HEK293T (cell line): Measurements from ENCODE around the gene MYH6.

Experiments used
- CTCF ChIA-PET: fragments of 350-600 bp; formaldehyde crosslinking; extraction: SDS; loops from one replicate; lab custom pipeline; 2021; ENCODE audit warnings: antibody characterized with exemption, inconsistent platforms; lab: Yijun Ruan, JAX
- POLR2A ChIA-PET: fragments of 350-600 bp; formaldehyde crosslinking; extraction: SDS; loops from one replicate; lab custom pipeline; 2020; ENCODE audit warnings: antibody characterized with exemption, inconsistent platforms; lab: Yijun Ruan, JAX
- DNase-seq: peaks from one replicate; pipeline ENCODE4 v3.0.0; 2012; ENCODE audit warnings: mixed read lengths; ENCODE audit errors: extremely low spot score
- ARNT ChIP-seq: fragments of 450-650 bp; IDR thresholded peaks from 2 replicates; pipeline ENCODE4 v1.6.1; 2017; ENCODE audit warnings: mild to moderate bottlenecking
- BHLHE40 ChIP-seq: fragments of 450-650 bp; IDR thresholded peaks from 2 replicates; pipeline ENCODE4 v1.6.1; 2016; ENCODE audit warnings: mild to moderate bottlenecking, moderate library complexity, borderline replicate concordance
- CTBP1 ChIP-seq: fragments of 450-650 bp; IDR thresholded peaks from 2 replicates; pipeline ENCODE4 v1.6.1; 2016; ENCODE audit warnings: borderline replicate concordance
- ELF4 ChIP-seq: fragments of 450-650 bp; IDR thresholded peaks from 2 replicates; pipeline ENCODE4 v1.6.1; 2017; ENCODE audit warnings: antibody characterized with exemption
- FOXA1 ChIP-seq: fragments of 450-650 bp; IDR thresholded peaks from 2 replicates; pipeline ENCODE4 v1.6.1; 2016; ENCODE audit warnings: mild to moderate bottlenecking
- FOXK2 ChIP-seq: fragments of 450-650 bp; IDR thresholded peaks from 2 replicates; pipeline ENCODE4 v1.6.1; 2016; ENCODE audit warnings: mild to moderate bottlenecking
- FOXM1 ChIP-seq: fragments of 450-650 bp; IDR thresholded peaks from 2 replicates; pipeline ENCODE4 v1.6.1; 2017; ENCODE audit warnings: mild to moderate bottlenecking, borderline replicate concordance
- HDGF ChIP-seq: fragments of 450-650 bp; IDR thresholded peaks from 2 replicates; pipeline ENCODE4 v1.6.1; 2017; ENCODE audit warnings: antibody characterized with exemption, borderline replicate concordance
- L3MBTL2 ChIP-seq: fragments of 450-650 bp; conservative IDR thresholded peaks from 2 replicates; pipeline ENCODE4 v1.6.1; 2016; ENCODE audit warnings: mild to moderate bottlenecking
- LEF1 ChIP-seq: fragments of 450-650 bp; IDR thresholded peaks from 2 replicates; pipeline ENCODE4 v1.6.1; 2017; ENCODE audit warnings: mild to moderate bottlenecking, borderline replicate concordance
- NFRKB ChIP-seq: fragments of 450-650 bp; IDR thresholded peaks from 2 replicates; pipeline ENCODE4 v1.6.1; 2016; ENCODE audit warnings: mild to moderate bottlenecking, moderate library complexity
- SP1 ChIP-seq: fragments of 450-650 bp; IDR thresholded peaks from 2 replicates; pipeline ENCODE4 v1.6.1; 2017
- SUZ12 ChIP-seq: fragments of 450-650 bp; IDR thresholded peaks from 2 replicates; pipeline ENCODE4 v1.6.1; 2016; ENCODE audit warnings: mild to moderate bottlenecking
- TARDBP ChIP-seq: fragments of 450-650 bp; IDR thresholded peaks from 2 replicates; pipeline ENCODE4 v1.6.1; 2016
- ZNF384 ChIP-seq: fragments of 450-650 bp; IDR thresholded peaks from 2 replicates; pipeline ENCODE4 v1.6.1; 2016
- TF ChIP-seq, protein P1 (sequence below): fragments of 450-650 bp; IDR thresholded peaks from 2 replicates; pipeline ENCODE4 v1.6.1; 2016

The MYH6 gene

GRCh38 chr14:23360496-23360895 is 47.6 kb downstream of the MYH6 start:
- no peak for TF ChIP-seq L3MBTL2
- TF ChIP-seq, protein P1, sequence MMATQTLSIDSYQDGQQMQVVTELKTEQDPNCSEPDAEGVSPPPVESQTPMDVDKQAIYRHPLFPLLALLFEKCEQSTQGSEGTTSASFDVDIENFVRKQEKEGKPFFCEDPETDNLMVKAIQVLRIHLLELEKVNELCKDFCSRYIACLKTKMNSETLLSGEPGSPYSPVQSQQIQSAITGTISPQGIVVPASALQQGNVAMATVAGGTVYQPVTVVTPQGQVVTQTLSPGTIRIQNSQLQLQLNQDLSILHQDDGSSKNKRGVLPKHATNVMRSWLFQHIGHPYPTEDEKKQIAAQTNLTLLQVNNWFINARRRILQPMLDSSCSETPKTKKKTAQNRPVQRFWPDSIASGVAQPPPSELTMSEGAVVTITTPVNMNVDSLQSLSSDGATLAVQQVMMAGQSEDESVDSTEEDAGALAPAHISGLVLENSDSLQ: no peak
- no peak for TF ChIP-seq HDGF
- TF ChIP-seq TARDBP: no peak
- no peak for TF ChIP-seq ARNT
- no peak for TF ChIP-seq ZNF384
- no peak for TF ChIP-seq CTBP1
- no peak for TF ChIP-seq BHLHE40
- TF ChIP-seq FOXA1: no peak
- no peak for TF ChIP-seq NFRKB
- no peak for TF ChIP-seq ELF4
- no peak for TF ChIP-seq FOXK2
- TF ChIP-seq SP1: no peak
- no peak for TF ChIP-seq FOXM1
- no peak for TF ChIP-seq LEF1
- no peak for TF ChIP-seq SUZ12
- CTCF ChIA-PET: interaction anchor here (0.6 to 2.7 kb wide), 9 partner anchors 8 to 60 kb away, joined by 3 to 13 read pairs (median 3); partner anchors contain the start of gene SLC22A17
- POLR2A ChIA-PET: interaction anchor here (1.1 to 1.9 kb wide), 3 partner anchors 15 to 74 kb away, joined by 3 to 12 read pairs (median 4); partner anchors contain the start of gene PABPN1
- DNase-seq: no peak

DNA sequence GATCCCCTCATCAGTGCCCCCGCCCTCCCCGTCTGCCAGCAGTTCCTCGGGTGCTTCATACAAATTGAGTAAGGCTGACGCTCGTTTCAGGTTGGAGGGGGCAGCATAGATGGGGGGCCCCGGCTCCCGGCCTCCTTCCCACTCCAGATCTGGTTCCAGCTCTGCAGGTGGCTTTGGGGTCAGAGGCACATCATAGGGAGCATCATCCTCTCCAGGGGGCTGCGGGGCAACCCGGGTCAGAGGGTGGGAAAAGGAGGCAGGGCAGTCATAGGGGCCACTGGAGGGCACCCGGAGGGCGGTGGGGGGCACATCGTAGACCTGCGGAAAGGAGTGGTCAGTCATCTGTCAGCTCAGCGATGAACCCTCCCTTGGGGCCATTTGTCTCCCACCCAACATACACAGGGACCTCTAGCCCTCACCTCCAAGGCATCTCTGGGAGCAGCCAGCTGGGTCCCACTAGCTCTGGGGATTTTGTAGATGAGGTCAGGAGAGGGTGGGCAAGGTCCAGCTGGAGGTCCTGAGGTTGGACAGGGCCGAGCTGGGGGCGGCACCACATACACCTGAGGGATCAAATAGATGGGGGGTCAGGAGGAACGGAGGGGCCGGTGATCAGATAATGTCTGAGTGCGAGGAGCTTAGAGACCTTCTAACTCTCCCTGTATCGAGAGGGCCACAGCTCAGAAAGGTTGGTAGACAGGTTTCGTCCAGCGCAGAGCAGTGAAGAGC is 48.2 kb downstream of the MYH6 start:
- no peak for DNase-seq
- TF ChIP-seq BHLHE40 (no peak), CTBP1 (no peak), LEF1 (no peak)
- POLR2A ChIA-PET: interaction anchor here (1.7 to 1.9 kb wide), 2 partner anchors 39 to 73 kb away, joined by 4 to 12 read pairs; partner anchors contain the start of gene PABPN1
- CTCF ChIA-PET: interaction anchor here (0.6 to 2.7 kb wide), 7 partner anchors 8 to 59 kb away, joined by 3 to 13 read pairs (median 4); partner anchors contain the start of gene SLC22A17

DNA sequence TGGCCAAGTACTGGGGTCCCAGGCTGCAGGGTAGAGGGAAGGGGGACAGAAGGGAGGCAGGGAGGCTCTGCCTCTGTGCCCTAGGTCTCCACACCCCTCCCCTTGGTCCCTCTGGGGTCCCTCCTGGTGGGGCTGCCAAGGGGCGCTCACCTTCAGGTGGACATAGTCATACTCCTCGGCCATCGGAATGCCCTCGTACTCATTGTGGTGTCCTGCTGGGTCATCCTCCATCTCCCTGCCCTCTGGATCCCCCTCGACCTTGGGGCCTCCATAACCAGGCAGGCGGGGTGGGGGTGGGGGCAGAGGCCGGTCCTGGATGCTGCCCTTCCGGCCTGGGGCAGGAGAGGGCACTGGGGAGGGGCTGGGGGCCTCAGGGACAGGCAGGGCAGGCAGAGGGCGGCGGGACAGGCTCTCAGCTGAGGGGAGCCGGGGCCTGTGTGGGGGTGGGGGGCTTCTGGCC is 48.9 kb downstream of the MYH6 start:
- TF ChIP-seq HDGF (no peak), ARNT (no peak), SUZ12 (no peak), FOXA1 (no peak)
- ChIA-PET CTCF (interaction anchor here (2.3 kb wide), 1 partner anchor 21 kb away, joined by 11 read pairs; no protein-coding TSS in a partner anchor), POLR2A (interaction anchor here (1.7 to 1.9 kb wide), 2 partner anchors 38 to 73 kb away, joined by 4 to 12 read pairs; partner anchors contain the start of gene PABPN1)
- DNase-seq: no peak

DNA sequence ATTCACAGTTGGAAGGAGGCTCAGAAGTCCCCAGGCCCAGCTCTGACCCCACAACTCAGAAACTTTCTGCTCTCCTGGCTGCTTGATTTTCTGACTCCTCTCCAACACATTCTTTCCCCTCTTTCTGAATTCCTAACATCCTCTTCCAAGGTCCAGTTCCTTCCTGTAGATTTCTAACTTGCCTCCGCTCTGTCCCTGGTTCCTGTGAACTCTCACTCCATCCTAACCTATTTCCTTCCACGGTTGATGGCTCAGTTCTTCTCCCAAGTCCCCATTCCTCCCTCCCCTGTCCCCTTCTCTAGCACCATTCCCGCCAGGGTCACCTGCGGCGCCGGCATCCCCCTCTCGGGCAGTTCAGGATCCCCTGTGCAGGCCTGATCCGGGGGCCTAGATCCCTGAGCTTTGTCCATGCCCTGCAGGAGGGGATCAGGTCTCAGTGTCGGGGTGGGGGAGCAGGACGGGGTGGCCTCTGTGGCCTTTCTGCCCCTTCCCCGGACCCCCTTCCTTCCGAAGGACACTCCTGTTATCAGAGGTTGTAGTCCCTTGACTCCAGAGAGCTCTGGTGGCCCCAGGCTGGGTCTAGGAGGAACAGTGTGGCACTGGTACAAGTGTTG is 49.4 kb downstream of the MYH6 start:
- POLR2A ChIA-PET: no interaction called here
- no peak for DNase-seq
- CTCF ChIA-PET: interaction anchor here (2.3 kb wide), 1 partner anchor 21 kb away, joined by 11 read pairs; no protein-coding TSS in a partner anchor
- TF ChIP-seq FOXK2 (no peak), SP1 (no peak), ELF4 (no peak), BHLHE40 (no peak), CTBP1 (no peak), TARDBP (no peak), NFRKB (no peak), LEF1 (no peak)
- TF ChIP-seq, protein P1: no peak

GRCh38 chr14:23358042-23358441 is 50.0 kb downstream of the MYH6 start:
- DNase-seq: no peak
- POLR2A ChIA-PET: no interaction called here
- CTCF ChIA-PET: no interaction called here
- TF ChIP-seq ARNT (no peak), CTBP1 (no peak), HDGF (no peak), NFRKB (no peak)

- no peak for TF ChIP-seq TARDBP
- TF ChIP-seq SUZ12: no peak
- no peak for TF ChIP-seq FOXA1
- ChIA-PET CTCF (no interaction called here), POLR2A (no interaction called here)
- no peak for DNase-seq
Observed at GRCh38 chr14:23357261-23357660, 50.8 kb downstream of the MYH6 start.

DNA sequence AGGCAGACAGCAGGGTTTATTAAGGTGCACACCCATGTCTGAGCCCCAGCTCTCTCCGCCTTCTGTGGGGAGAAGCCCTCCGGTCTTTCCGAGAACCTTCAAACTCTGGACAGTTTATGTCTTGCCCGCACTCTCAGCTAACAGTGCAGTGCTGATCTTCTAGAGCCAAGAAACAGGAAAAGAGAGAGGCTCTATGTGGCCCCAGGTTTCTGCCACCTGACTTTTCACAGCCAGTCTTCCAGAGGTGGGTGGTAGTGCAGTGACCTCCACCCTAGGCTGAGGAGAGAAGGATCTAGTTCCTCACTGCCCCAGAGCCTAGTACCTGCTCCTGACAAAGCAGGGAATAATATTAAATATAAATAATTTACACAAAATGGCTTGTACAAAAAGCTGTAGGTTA is 51.4 kb downstream of the MYH6 start:
- ChIA-PET POLR2A (no interaction called here), CTCF (no interaction called here)
- no peak for DNase-seq
- no peak for TF ChIP-seq SP1
- TF ChIP-seq FOXK2: no peak
- TF ChIP-seq ZNF384: no peak
